ENCODE measurements around the gene LHFPL6.

The LHFPL6 gene

GRCh38 chr13:39509616-39510315, 93.2 kb downstream of the LHFPL6 start:
- DNase-seq: no peak

- no peak for DNase-seq
These were observed 96.2 kb downstream of the LHFPL6 start for GRCh38 chr13:39506559-39507390.

GRCh38 chr13:39505151-39505550, 97.8 kb downstream of the LHFPL6 start:
- DNase-seq: no peak

- no peak for DNase-seq
These were observed 99.9 kb downstream of the LHFPL6 start for GRCh38 chr13:39503048-39503447.

- no peak for DNase-seq
These were observed 101.2 kb downstream of the LHFPL6 start for GRCh38 chr13:39501702-39502324.

- DNase-seq: no peak
These were observed 103.4 kb downstream of the LHFPL6 start for GRCh38 chr13:39499604-39500003.

GRCh38 chr13:39498471-39499114, 104.4 kb downstream of the LHFPL6 start:
- no peak for DNase-seq

GRCh38 chr13:39496506-39496905, 106.5 kb downstream of the LHFPL6 start:
- DNase-seq: no peak

- no peak for DNase-seq
These were observed 108.4 kb downstream of the LHFPL6 start for GRCh38 chr13:39494633-39495032.

- DNase-seq: no peak
These were observed 109.0 kb downstream of the LHFPL6 start for GRCh38 chr13:39494006-39494405.

- DNase-seq: no peak
These were observed 112.9 kb downstream of the LHFPL6 start for GRCh38 chr13:39490136-39490535.

GRCh38 chr13:39486758-39487157, 116.2 kb downstream of the LHFPL6 start:
- DNase-seq: no peak

- DNase-seq: no peak
These were observed 117.7 kb downstream of the LHFPL6 start for GRCh38 chr13:39485314-39485700.

- no peak for DNase-seq
These were observed 118.3 kb downstream of the LHFPL6 start for GRCh38 chr13:39484506-39485313.

- DNase-seq: no peak
These were observed 119.7 kb downstream of the LHFPL6 start for GRCh38 chr13:39483326-39483725.

GRCh38 chr13:39481491-39481890, 121.5 kb downstream of the LHFPL6 start:
- no peak for DNase-seq

GRCh38 chr13:39474600-39474999, 128.4 kb downstream of the LHFPL6 start:
- no peak for DNase-seq

- no peak for DNase-seq
These were observed 133.3 kb downstream of the LHFPL6 start for GRCh38 chr13:39469676-39470075.

- DNase-seq: no peak
These were observed 134.7 kb downstream of the LHFPL6 start for GRCh38 chr13:39468306-39468705.

- DNase-seq: no peak
These were observed 139.4 kb downstream of the LHFPL6 start for GRCh38 chr13:39463611-39464010.

GRCh38 chr13:39462906-39463305, 140.1 kb downstream of the LHFPL6 start:
- no peak for DNase-seq

- DNase-seq: no peak
These were observed 140.6 kb downstream of the LHFPL6 start for GRCh38 chr13:39462428-39462827.

Data from activated CD4-positive, alpha-beta T cell treated with anti-CD3 and anti-CD28 coated beads, Interleukin-2, amount 50 U/mL, for 4 hours (primary cell).